BJ (cell line): ENCODE data around the gene TMEM114. TPM values are rescaled to one million over a fixed set of nuclear protein-coding genes. Genes with fewer than 3 reads are reported as not detected.

Experiments
- CTCF ChIA-PET: fragments of 350-600 bp; formaldehyde crosslinking; extraction: SDS; loops from one replicate; lab custom pipeline; 2021; ENCODE audit warnings: antibody characterized with exemption, inconsistent platforms; lab: Yijun Ruan, JAX
- POLR2A ChIA-PET: fragments of 300-600 bp; sonication (Branson Sonifier 250); formaldehyde crosslinking; extraction: SDS; loops from one replicate; lab custom pipeline; 2021; ENCODE audit warnings: antibody characterized with exemption; lab: Charles Lee
- DNase-seq: peaks from one replicate; pipeline ENCODE4 v3.0.0-alpha.2; 2011; ENCODE audit warnings: low read depth
- H3K27me3 ChIP-seq: 2 replicates; pipeline ENCODE4 v1.6.0; 2011; ENCODE audit warnings: low read length; ENCODE audit not compliant: control insufficient read depth, insufficient read depth
- H3K36me3 ChIP-seq: 2 replicates; pipeline ENCODE4 v1.5.1; 2011; ENCODE audit warnings: low read length; ENCODE audit not compliant: control insufficient read depth, insufficient read depth
- H3K4me3 ChIP-seq: 2 replicates; pipeline ENCODE4 v1.5.1; 2011; ENCODE audit warnings: low read depth, mild to moderate bottlenecking, control low read depth, low read length
- polyA plus RNA-seq: library from polyadenylated mRNA; depleted of rRNA; stranded (reverse); fragments of >200 nt; gene quantifications from 2 replicates; pipeline ENCODE4 v1.2.3, GENCODE V29; 2011
- TF ChIP-seq, protein P1 (sequence below): IDR thresholded peaks from 2 replicates; pipeline ENCODE4 v1.5.1; 2011; ENCODE audit warnings: low read depth, mild to moderate bottlenecking, control low read depth, inconsistent platforms, low read length, moderate library complexity; ENCODE audit not compliant: insufficient read depth

The TMEM114 gene
- polyA plus RNA-seq, 1 experiment = not detected

DNA sequence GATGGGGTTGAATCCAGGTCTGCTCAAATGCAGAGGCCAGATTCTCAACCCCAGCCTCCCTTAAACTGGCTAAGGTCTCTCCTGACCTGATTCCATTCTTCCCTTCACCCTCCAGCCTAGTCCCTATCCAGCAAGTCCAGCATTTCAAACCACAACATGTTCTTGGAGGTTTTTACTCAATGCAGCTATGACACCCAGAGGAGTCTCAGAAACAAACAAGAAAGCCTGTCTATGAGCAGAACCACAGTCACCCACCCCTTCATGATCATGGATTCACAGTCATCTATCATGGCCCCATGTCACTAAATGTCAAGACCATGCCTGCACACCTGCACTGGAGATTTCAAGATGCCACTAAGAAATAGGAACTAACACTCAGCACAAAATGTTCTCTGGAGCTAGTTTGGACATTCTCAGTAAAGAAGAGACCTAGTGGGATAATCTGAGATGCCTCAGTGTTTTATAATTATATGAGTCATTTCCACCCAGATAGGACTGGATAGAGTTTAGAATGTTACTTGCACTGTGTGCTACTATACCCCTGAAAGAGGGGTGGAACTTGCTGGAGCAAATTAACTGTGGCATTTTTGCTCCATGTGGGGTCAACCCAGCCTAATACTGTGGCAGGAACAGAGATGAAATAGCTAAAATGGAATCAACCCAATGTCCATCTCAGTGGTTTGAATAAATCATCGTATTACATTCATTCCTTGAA is 21.7 kb upstream of the TMEM114 start:
- POLR2A ChIA-PET = no interaction called here
- no peaks in the 10 kb centered on the region for H3K36me3 ChIP-seq
- H3K27me3 ChIP-seq = 0 out of 2 replicates have a peak, but pooled peaks cover 2% of the 10 kb centered on the region
- CTCF ChIA-PET = interaction anchor here (1.3 kb wide), 1 partner anchor 45 kb away, joined by 4 read pairs; no protein-coding TSS in a partner anchor
- TF ChIP-seq, protein P1, sequence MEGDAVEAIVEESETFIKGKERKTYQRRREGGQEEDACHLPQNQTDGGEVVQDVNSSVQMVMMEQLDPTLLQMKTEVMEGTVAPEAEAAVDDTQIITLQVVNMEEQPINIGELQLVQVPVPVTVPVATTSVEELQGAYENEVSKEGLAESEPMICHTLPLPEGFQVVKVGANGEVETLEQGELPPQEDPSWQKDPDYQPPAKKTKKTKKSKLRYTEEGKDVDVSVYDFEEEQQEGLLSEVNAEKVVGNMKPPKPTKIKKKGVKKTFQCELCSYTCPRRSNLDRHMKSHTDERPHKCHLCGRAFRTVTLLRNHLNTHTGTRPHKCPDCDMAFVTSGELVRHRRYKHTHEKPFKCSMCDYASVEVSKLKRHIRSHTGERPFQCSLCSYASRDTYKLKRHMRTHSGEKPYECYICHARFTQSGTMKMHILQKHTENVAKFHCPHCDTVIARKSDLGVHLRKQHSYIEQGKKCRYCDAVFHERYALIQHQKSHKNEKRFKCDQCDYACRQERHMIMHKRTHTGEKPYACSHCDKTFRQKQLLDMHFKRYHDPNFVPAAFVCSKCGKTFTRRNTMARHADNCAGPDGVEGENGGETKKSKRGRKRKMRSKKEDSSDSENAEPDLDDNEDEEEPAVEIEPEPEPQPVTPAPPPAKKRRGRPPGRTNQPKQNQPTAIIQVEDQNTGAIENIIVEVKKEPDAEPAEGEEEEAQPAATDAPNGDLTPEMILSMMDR = no peak
- no peak overlapping the region for H3K4me3 ChIP-seq
- DNase-seq = no peak

DNA sequence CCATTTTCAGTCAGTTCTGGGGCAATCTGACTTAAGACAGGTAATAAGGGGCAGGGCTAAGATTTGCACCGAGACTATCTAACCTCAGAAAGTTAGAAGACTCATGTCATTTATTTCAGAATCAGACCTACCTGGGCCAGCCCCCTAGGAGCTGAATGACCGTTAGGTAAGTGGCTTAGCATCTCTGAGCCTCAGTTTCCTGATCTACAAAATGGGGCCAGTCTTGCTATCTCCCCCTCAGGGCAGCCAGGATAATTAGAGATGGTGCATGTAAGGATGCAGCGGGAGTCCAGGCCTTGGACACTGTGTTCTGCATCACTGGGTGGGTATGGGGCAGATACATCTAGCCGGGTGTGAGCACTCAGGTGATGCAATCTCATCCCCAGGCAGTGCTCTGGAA is 20.8 kb upstream of the TMEM114 start:
- Histone ChIP-seq H3K27me3 (0 out of 2 replicates have a peak, but pooled peaks cover 2% of the 10 kb centered on the region), H3K36me3 (no peaks in the 10 kb centered on the region), H3K4me3 (no peak overlapping the region)
- TF ChIP-seq, protein P1 = no peak
- DNase-seq = no peak
- ChIA-PET POLR2A (no interaction called here), CTCF (no interaction called here)

DNA sequence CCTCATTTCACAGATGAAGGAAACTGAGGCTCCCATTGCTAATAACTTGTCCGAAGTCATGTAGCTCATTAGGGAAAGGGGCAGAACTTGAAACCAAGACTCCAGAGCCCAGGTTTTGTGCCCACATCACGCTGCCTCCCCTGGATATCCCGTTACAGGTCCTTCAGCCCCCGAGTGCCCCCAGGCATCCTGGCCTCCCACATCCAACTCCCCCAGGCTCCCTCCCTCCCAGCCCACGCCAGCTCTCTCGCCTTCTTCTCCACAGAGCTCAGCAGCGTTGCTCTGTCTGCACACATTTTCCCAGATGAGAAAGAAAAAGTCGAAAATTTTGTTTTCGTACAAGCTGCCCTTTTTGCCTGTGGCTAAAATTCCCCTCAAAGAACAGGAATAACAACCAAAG is 16.9 kb upstream of the TMEM114 start:
- ChIA-PET CTCF (interaction anchor here (0.9 to 1.2 kb wide), 2 partner anchors 9 to 32 kb away, joined by 3 to 4 read pairs; no protein-coding TSS in a partner anchor), POLR2A (no interaction called here)
- TF ChIP-seq, protein P1 = no peak
- Histone ChIP-seq H3K36me3 (no peaks in the 10 kb centered on the region), H3K27me3 (no peaks in the 10 kb centered on the region), H3K4me3 (no peak overlapping the region)
- no peak for DNase-seq

DNA sequence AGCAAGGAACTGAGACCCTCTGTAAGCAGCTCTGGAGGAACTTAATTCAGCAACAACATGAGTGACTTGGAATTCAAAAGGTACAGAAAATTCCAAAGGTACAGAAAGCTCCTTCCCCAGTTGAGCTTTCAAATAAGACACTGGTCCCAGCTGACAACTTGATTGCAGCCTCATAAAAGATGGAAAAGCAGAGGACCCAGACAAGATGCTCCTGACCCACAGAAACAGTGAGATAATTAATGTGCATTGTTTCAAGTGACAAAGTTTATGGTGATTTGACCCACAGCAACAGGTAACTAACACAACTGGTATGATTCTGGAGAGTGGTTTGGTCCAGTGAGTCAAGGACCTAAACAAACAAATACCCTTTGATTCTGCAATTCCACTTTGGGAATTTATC is 15.2 kb upstream of the TMEM114 start:
- H3K36me3 ChIP-seq = no peaks in the 10 kb centered on the region
- ChIA-PET POLR2A (no interaction called here), CTCF (no interaction called here)
- no peak for DNase-seq
- H3K4me3 ChIP-seq = no peak overlapping the region
- TF ChIP-seq, protein P1 = no peak
- H3K27me3 ChIP-seq = no peaks in the 10 kb centered on the region

DNA sequence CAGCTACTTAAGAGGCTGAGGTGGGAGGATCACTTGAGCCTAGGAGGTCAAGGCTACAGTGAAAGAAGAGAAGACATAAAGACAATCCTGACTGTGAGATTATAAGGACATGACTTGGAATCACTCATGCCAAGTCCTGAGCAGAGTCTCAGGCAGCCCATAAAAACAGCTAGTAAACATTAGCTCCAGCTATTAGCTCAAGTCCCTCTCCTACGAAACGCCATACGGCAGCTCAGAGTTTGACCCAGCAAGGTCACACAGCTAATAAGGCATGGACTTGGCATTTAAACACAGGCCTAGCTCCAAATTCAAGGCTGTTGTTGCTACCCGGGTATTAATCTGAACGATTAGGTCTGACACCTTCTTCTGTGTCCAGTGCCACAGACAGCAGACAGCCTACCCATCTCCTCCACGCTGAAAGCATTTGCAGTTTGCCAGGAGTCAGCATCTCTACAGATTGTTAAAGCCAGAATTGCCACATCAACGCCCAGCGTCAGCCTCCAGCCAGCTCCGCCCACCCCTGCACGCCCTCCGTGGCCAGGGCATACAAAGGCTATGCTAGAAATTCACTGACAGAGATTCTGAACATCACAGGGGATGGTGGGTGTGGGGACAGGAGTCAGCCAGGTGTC is 9.9 kb upstream of the TMEM114 start:
- no peak for DNase-seq
- ChIA-PET CTCF (no interaction called here), POLR2A (no interaction called here)
- Histone ChIP-seq H3K4me3 (no peak overlapping the region), H3K27me3 (no peaks in the 10 kb centered on the region), H3K36me3 (no peaks in the 10 kb centered on the region)
- TF ChIP-seq, protein P1 = no peak
